Glutamatergic neuron (in vitro differentiated cells): ENCODE measurements around the gene EYS. TPM values are rescaled to one million over a fixed set of nuclear protein-coding genes. Genes with fewer than 3 reads are reported as not detected.
A peak's percentile ranks its signal among the peaks of the same experiment; 100 is the strongest.

ENCODE experiments used
- DNase-seq: peaks from one replicate; pipeline ENCODE4 v3.0.0; 2022
- H3K27ac Mint-ChIP-seq: one replicate; pipeline ENCODE4 v1.8.0; 2020; ENCODE audit warnings: mild to moderate bottlenecking, mixed read lengths, inconsistent platforms; ENCODE audit not compliant: unreplicated experiment
- H3K27me3 Mint-ChIP-seq: one replicate; pipeline ENCODE4 v1.8.0; 2020; ENCODE audit warnings: mild to moderate bottlenecking, moderate library complexity, mixed read lengths, inconsistent platforms; ENCODE audit not compliant: unreplicated experiment
- H3K36me3 Mint-ChIP-seq: one replicate; pipeline ENCODE4 v1.8.0; 2020; ENCODE audit warnings: mild to moderate bottlenecking, mixed read lengths, inconsistent platforms; ENCODE audit not compliant: unreplicated experiment
- H3K4me1 Mint-ChIP-seq: one replicate; pipeline ENCODE4 v1.8.0; 2020; ENCODE audit warnings: mild to moderate bottlenecking, low read depth, mixed read lengths, inconsistent platforms; ENCODE audit not compliant: unreplicated experiment
- H3K4me3 Mint-ChIP-seq: one replicate; pipeline ENCODE4 v1.8.0; 2020; ENCODE audit warnings: mild to moderate bottlenecking, mixed read lengths, inconsistent platforms; ENCODE audit not compliant: unreplicated experiment
- H3K9me3 Mint-ChIP-seq: one replicate; pipeline ENCODE4 v1.8.0; 2020; ENCODE audit warnings: mild to moderate bottlenecking, moderate library complexity, mixed read lengths, inconsistent platforms; ENCODE audit not compliant: unreplicated experiment
- total RNA-seq: library from RNA; stranded (reverse); fragmentation: NEBNext Ultra II Directional; extraction: Animal tissue kit (Norgen Biotek cat#: 25700); gene quantifications from one replicate; pipeline ENCODE4 v1.2.1, GENCODE V29; 2021; ENCODE audit not compliant: unreplicated experiment
- TF ChIP-seq, protein P1 (sequence below): fragments of 200-600 bp; sonication (generic); IDR thresholded peaks from one replicate; pipeline ENCODE4 v1.5.0; 2021; ENCODE audit not compliant: partially characterized antibody, unreplicated experiment

The EYS gene
- total RNA-seq, 1 donor from 2014 or later, result 13.2 TPM

DNA sequence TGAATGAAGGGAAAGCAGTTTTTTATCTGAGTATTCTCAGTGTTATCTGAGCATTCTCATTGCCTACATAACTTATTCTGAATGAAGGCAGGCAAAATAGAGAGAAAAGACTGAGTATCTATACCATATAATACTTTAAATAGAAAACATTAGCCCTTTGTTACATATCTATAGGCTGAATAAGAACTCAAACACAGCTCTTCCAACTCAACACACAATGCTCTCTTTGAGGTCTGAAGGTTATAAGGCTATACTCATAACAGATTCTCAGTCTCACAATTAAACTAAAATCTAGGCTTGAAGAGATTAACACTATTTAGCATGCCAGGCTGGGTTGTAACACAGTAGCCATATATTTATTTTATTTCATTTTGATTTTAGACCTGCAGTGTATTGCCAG, 56.9 kb downstream of the EYS start:
- no peak overlapping the region for H3K27ac Mint-ChIP-seq

DNA sequence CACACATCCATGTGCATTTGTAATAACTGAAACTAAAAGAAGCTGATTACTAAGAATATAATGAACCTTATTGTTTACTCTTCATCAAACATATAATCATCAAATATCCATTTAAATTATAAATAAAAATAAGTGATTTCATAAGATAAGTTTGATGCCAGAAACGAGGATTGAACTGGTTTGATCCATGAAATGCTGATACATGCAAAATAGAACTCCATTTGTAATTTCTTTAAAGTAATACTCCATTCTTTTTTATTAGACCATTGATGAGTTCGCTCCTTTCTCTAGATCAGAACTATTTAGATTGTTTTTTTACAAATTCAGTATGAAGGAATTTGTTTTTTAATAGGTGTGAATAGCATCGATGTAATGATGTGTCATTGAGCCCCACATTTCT, 57.6 kb downstream of the EYS start:
- DNase-seq, result no peak
- Mint-ChIP-seq H3K4me3 (no peak overlapping the region), H3K9me3 (no peaks in the 10 kb centered on the region), H3K27me3 (no peaks in the 10 kb centered on the region), H3K4me1 (no peaks in the 10 kb centered on the region), H3K36me3 (peaks cover 7% of the 10 kb centered on the region), H3K27ac (no peak overlapping the region)
- TF ChIP-seq, protein P1, sequence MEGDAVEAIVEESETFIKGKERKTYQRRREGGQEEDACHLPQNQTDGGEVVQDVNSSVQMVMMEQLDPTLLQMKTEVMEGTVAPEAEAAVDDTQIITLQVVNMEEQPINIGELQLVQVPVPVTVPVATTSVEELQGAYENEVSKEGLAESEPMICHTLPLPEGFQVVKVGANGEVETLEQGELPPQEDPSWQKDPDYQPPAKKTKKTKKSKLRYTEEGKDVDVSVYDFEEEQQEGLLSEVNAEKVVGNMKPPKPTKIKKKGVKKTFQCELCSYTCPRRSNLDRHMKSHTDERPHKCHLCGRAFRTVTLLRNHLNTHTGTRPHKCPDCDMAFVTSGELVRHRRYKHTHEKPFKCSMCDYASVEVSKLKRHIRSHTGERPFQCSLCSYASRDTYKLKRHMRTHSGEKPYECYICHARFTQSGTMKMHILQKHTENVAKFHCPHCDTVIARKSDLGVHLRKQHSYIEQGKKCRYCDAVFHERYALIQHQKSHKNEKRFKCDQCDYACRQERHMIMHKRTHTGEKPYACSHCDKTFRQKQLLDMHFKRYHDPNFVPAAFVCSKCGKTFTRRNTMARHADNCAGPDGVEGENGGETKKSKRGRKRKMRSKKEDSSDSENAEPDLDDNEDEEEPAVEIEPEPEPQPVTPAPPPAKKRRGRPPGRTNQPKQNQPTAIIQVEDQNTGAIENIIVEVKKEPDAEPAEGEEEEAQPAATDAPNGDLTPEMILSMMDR, result no peak

More for the DNA sequence above, 56.9 kb downstream of the EYS start:
- Mint-ChIP-seq H3K4me1 (no peaks in the 10 kb centered on the region), H3K4me3 (no peak overlapping the region), H3K36me3 (peaks cover 7% of the 10 kb centered on the region), H3K9me3 (no peaks in the 10 kb centered on the region), H3K27me3 (no peaks in the 10 kb centered on the region)
- TF ChIP-seq, protein P1, result no peak
- DNase-seq, result no peak

DNA sequence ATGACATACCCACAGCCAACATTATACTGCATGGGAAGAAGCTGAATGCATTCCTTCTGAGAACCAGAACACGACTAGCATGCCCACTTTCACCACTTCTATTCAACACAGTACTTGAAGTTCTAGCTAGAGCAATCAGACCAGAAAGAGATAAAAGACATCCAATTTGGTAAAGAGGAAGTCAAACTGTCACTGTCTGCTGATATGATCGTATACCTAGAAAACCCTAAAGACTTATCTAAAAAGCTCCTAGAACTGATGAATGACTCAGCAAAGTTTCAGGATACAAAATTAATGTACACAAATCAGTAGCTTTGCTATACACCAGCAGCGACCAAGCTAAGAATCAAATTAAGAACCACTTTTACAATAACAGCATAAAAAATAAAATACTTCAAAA, 60.5 kb downstream of the EYS start:
- Mint-ChIP-seq H3K9me3 (no peaks in the 10 kb centered on the region), H3K4me3 (no peak overlapping the region), H3K27me3 (no peaks in the 10 kb centered on the region), H3K36me3 (peaks cover 7% of the 10 kb centered on the region), H3K27ac (no peak overlapping the region), H3K4me1 (no peaks in the 10 kb centered on the region)
- DNase-seq, result no peak
- TF ChIP-seq, protein P1, result no peak

DNA sequence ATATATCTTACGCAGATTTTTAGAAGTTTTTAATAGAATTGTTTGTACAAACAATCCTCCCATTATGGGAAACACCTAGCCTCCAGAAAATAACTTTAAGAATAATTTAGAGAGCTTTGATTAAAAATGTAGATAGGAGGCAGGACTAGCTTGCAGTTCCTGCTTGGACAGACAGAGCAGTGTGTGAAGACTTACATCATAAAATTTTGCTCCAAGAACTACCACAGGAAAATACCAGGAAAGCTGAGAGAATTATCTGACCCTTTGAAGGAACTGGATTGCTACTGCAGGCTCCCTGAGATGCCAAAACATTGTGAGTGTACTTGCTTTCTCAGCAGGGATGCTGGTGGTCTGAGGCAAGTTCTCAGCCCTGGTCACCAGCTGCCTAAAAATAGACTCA, 64.2 kb downstream of the EYS start:
- no peak overlapping the region for H3K27ac Mint-ChIP-seq
- DNase-seq, result no peak
- peaks cover 7% of the 10 kb centered on the region for H3K36me3 Mint-ChIP-seq
- H3K27me3 Mint-ChIP-seq, result no peaks in the 10 kb centered on the region
- H3K4me3 Mint-ChIP-seq, result no peak overlapping the region
- TF ChIP-seq, protein P1, result no peak
- H3K9me3 Mint-ChIP-seq, result no peaks in the 10 kb centered on the region
- no peaks in the 10 kb centered on the region for H3K4me1 Mint-ChIP-seq

DNA sequence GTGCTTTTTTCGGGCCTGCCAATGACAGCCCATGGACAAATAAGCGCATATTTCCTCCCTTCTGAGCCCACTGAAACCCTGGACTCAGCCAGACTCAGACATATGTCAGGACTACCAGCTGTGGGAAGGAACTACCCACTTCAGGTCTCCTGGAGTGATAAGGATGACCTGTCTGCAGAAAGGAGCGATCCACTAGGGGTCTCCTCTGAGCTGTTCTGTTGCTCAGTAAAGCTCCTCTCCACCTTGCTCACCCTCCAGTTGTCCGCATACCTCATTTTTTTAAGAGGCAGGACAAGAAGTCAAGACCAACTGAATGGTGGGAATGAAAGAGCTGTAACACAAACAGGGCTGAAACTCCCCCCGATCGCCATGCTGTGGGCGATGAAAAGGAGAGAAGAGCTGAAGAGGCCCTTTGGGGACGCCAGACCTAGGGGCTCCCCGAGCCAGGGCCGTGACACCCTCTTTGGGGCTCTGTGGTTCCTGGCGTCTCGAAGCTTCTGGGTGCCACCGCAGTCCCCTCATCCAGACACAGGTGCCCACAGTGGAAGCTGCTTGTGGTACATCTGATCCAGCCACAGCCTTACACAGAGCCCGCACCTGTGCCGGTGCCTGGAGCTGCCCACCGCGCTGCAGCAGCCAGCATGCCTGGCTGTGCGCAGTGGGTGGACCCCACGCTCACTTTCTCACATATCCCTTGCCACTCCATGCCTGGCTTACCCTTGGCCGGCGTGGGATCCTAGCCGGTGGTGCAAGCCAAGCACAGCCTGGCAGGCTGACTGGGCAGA, 68.8 kb downstream of the EYS start:
- no peaks in the 10 kb centered on the region for H3K4me1 Mint-ChIP-seq
- no peaks in the 10 kb centered on the region for H3K27me3 Mint-ChIP-seq
- no peaks in the 10 kb centered on the region for H3K9me3 Mint-ChIP-seq
- H3K4me3 Mint-ChIP-seq, result no peak overlapping the region
- TF ChIP-seq, protein P1, result peak; percentile 55
- no peak overlapping the region for H3K27ac Mint-ChIP-seq
- H3K36me3 Mint-ChIP-seq, result no peaks in the 10 kb centered on the region
- peak; percentile 65 for DNase-seq
